GM12875 (cell line): Measurements from ENCODE around the gene UTP4.

ENCODE experiments used
- H3K4me3 ChIP-seq: one replicate; pipeline ENCODE4 v1.5.1; 2011; ENCODE audit warnings: low read depth, low read length, control low read depth
- TF ChIP-seq, protein P1 (sequence below): IDR thresholded peaks from 2 replicates; pipeline ENCODE4 v1.5.1; 2011; ENCODE audit warnings: low read depth, mild to moderate bottlenecking, control low read depth, inconsistent platforms, low read length, moderate library complexity, borderline replicate concordance; ENCODE audit not compliant: insufficient read depth

UTP4 gene

DNA sequence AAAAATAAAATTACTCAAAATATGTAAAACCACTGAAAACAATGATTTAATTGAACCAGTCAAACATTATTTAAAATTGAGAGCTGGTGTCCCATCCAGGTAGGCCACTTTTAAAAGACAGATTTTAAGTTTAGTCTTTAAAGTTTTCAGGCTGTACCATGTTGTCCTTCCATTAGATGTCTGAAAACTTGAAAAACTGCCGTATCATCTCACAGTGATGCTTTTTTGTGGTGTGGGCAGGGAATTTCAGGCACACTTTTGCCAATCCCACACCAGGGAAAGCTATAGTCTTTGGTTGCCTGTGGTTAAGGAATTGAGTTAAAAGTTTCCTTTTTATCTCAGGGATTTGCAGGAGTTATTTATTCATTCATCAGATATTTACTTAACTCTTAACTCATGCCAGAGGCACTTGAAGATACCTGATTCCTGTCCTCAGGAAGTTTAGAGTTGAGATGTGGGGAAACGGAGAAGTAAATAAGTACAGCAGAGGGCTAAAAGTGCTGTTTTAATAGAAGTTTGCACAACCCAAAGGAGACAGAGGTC lies 57.7 kb downstream of the UTP4 start:
- TF ChIP-seq, protein P1, sequence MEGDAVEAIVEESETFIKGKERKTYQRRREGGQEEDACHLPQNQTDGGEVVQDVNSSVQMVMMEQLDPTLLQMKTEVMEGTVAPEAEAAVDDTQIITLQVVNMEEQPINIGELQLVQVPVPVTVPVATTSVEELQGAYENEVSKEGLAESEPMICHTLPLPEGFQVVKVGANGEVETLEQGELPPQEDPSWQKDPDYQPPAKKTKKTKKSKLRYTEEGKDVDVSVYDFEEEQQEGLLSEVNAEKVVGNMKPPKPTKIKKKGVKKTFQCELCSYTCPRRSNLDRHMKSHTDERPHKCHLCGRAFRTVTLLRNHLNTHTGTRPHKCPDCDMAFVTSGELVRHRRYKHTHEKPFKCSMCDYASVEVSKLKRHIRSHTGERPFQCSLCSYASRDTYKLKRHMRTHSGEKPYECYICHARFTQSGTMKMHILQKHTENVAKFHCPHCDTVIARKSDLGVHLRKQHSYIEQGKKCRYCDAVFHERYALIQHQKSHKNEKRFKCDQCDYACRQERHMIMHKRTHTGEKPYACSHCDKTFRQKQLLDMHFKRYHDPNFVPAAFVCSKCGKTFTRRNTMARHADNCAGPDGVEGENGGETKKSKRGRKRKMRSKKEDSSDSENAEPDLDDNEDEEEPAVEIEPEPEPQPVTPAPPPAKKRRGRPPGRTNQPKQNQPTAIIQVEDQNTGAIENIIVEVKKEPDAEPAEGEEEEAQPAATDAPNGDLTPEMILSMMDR, result no peak
- H3K4me3 ChIP-seq, result no peak overlapping the region

DNA sequence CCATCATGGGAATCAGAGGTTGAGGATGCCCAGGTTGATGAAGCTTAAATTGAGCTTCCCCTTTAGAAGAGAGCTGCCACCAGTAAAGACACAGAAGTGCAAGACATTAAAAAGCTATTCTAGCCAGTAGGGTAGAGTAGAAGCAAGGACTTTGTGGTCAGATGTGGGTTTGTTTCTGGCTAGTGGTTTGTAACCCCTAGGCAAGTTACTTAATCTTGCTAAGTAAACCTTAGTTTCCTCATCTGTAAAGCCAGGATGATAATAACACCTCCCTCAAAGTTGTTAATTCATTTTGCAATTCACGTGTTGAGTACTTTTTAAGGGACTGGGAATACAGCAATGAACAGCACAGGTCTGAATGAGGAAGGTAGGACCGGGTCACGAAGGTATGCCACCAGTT lies 58.1 kb downstream of the UTP4 start:
- TF ChIP-seq, protein P1, result no peak

DNA sequence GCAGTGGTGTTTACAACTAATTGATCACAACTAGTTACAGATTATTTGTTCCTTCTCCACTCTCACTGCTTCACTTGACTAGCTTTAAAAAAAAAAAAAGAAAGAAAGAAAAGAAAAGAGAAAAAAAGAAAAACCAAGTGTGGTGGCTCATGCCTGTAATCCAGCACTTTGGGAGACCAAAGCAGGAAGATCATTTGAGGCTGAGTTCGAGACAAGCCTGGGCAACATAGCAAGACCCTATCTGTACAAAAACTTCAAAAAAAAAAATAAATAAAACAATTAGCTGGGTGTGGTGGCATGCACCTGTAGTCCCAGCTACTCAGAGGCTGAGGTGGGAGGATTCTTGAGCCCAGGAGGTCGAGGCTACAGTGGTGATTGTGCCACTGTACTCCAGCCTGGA lies 58.7 kb downstream of the UTP4 start:
- TF ChIP-seq, protein P1, result no peak

More for the DNA sequence above, 58.1 kb downstream of the UTP4 start:
- H3K4me3 ChIP-seq, result no peak overlapping the region

DNA sequence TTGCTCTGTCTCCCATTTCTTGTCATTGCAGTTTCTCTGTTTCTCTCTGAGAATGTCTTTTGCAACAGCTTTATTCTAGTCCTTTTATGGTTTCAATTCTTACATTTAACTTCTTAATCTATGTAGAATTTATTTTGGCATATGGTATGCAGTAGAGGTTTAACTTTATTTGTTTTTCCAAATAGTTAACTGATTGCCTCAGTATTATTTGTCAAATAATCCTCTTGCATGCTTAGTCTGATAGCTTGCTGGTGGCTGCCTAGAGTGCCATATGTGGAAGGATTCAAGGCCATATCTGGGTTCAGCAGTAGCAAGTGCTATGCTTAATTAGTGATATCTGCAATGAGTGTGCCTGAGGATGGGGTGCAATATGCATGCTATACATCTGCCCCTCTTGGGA lies 61.4 kb downstream of the UTP4 start:
- TF ChIP-seq, protein P1, result no peak
- no peak overlapping the region for H3K4me3 ChIP-seq

More for the DNA sequence above, 58.7 kb downstream of the UTP4 start:
- H3K4me3 ChIP-seq, result no peak overlapping the region

DNA sequence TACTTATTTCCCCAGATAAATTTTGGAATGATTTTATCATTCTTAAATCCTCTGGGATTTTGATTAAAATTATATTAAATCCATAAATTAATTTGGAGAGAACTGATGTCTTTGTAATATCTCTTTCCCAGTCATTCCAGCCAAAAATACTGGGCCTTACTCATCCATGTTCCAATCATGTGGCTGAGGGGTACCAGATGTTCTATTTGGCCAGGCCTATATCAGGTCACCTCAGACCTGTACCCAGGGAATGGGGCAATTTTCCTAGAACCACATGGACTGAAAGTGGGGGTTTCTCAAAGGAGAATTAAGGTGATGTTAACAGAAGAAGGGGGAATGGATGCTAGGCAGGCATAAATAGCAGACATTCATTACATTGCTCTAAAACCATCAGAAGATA lies 62.0 kb downstream of the UTP4 start:
- TF ChIP-seq, protein P1, result no peak

DNA sequence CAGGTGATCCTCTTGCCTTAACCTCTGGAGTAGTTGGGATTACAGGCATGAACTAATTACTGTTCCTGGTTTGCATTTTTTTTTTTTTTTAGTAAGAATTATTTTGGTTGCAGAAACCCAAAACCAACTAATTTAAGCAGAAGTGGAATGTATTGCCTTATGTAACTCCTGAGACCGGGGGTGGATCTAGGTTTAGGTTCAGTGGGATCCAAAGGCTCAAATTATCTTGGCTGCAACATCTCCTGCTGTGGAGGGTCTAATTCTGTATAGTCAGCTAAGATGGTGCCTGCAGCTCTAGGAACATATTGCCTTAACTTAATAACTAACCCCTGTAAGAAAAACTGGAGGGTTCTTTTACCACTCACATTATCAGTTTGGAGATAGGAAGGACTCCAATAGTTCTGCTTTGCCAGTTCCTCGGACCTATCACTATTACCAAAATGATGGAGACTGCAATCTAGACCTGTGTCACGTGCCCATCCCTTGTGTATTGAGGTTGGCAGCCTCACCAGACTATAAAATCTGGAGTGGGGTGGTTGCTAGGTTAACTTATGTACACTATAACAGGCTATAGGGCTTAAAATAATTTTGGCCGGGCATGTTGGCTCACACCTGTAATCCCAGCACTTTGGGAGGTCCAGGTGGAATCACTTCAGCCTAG lies 63.0 kb downstream of the UTP4 start:
- no peak overlapping the region for H3K4me3 ChIP-seq

More for the DNA sequence above, 62.0 kb downstream of the UTP4 start:
- no peak overlapping the region for H3K4me3 ChIP-seq

More for the DNA sequence above, 63.0 kb downstream of the UTP4 start:
- TF ChIP-seq, protein P1, result no peak
